HL-60 (cell line): ENCODE results near the gene COL24A1.

Experiments used
- GABPA ChIP-seq: IDR thresholded peaks from 2 replicates; pipeline ENCODE4 v1.6.1; 2012; ENCODE audit warnings: low read depth
- POLR2AphosphoS5 ChIP-seq: IDR thresholded peaks from 2 replicates; pipeline ENCODE4 v1.6.1; 2012; ENCODE audit warnings: low read depth
- SPI1 ChIP-seq: IDR thresholded peaks from 2 replicates; pipeline ENCODE4 v1.6.1; 2012; ENCODE audit warnings: low read depth, mild to moderate bottlenecking, borderline replicate concordance
- TF ChIP-seq, protein P1 (sequence below): IDR thresholded peaks from one replicate; pipeline ENCODE4 v1.5.1; 2011; ENCODE audit warnings: low read length, control low read depth, inconsistent platforms; ENCODE audit not compliant: insufficient read depth
- TF ChIP-seq, protein P2 (sequence below): IDR thresholded peaks from 2 replicates; pipeline ENCODE4 v1.6.1; 2012; ENCODE audit warnings: low read depth; ENCODE audit not compliant: insufficient replicate concordance

DNA sequence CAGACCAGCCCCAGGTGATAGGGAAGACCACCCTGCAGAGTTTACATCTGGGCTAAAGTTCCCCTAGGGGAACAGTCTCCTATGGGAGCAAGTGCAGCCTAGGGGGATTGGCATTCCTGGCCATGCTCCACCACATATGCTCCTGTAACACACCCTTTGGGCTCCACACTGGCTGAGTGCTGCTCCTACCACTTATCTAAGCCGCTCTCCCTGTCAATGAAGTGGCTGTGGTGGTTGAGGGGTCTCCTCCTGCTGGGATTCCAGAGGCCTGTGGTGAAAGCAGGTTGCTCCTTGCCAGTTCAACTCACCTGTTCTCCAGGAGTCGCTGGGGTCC, 51.1 kb downstream of the COL24A1 start:
- TF ChIP-seq, protein P1, sequence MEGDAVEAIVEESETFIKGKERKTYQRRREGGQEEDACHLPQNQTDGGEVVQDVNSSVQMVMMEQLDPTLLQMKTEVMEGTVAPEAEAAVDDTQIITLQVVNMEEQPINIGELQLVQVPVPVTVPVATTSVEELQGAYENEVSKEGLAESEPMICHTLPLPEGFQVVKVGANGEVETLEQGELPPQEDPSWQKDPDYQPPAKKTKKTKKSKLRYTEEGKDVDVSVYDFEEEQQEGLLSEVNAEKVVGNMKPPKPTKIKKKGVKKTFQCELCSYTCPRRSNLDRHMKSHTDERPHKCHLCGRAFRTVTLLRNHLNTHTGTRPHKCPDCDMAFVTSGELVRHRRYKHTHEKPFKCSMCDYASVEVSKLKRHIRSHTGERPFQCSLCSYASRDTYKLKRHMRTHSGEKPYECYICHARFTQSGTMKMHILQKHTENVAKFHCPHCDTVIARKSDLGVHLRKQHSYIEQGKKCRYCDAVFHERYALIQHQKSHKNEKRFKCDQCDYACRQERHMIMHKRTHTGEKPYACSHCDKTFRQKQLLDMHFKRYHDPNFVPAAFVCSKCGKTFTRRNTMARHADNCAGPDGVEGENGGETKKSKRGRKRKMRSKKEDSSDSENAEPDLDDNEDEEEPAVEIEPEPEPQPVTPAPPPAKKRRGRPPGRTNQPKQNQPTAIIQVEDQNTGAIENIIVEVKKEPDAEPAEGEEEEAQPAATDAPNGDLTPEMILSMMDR: no peak
- TF ChIP-seq POLR2AphosphoS5 (no peak), GABPA (no peak), SPI1 (no peak)
- TF ChIP-seq, protein P2, sequence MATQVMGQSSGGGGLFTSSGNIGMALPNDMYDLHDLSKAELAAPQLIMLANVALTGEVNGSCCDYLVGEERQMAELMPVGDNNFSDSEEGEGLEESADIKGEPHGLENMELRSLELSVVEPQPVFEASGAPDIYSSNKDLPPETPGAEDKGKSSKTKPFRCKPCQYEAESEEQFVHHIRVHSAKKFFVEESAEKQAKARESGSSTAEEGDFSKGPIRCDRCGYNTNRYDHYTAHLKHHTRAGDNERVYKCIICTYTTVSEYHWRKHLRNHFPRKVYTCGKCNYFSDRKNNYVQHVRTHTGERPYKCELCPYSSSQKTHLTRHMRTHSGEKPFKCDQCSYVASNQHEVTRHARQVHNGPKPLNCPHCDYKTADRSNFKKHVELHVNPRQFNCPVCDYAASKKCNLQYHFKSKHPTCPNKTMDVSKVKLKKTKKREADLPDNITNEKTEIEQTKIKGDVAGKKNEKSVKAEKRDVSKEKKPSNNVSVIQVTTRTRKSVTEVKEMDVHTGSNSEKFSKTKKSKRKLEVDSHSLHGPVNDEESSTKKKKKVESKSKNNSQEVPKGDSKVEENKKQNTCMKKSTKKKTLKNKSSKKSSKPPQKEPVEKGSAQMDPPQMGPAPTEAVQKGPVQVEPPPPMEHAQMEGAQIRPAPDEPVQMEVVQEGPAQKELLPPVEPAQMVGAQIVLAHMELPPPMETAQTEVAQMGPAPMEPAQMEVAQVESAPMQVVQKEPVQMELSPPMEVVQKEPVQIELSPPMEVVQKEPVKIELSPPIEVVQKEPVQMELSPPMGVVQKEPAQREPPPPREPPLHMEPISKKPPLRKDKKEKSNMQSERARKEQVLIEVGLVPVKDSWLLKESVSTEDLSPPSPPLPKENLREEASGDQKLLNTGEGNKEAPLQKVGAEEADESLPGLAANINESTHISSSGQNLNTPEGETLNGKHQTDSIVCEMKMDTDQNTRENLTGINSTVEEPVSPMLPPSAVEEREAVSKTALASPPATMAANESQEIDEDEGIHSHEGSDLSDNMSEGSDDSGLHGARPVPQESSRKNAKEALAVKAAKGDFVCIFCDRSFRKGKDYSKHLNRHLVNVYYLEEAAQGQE: no peak
